B cell (primary cell): ENCODE measurements around the gene RFX3.

Source experiments
- EZH2 ChIP-seq: IDR thresholded peaks from 2 replicates; pipeline ENCODE4 v1.6.1; 2012; ENCODE audit warnings: borderline replicate concordance, low read depth, mild to moderate bottlenecking, moderate library complexity, low read length; ENCODE audit not compliant: insufficient read depth, poor library complexity, severe bottlenecking
- TF ChIP-seq, protein P1 (sequence below): fragments of 200-600 bp; IDR thresholded peaks from one replicate; pipeline ENCODE4 v1.8.0; 2022; ENCODE audit warnings: antibody characterized with exemption, mild to moderate bottlenecking

DNA sequence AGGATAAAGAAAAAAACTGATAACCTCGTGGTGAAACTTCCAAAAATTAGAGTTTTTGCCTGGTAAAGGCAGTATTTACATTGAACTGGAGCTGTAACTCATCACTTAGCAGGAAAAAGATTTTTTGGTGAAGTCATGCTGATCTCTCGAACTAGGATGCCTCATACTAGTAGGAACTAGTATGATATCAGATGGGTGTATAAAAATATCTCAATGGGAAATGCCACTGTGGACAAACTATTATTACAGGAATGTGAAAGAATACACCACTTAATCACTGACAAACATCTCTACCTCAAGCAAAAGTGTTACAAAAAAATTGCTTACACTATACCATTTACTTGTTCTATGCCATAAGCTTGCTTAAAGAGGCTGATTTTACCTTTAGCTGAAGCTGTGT lies 28.4 kb downstream of the RFX3 start:
- TF ChIP-seq, protein P1, sequence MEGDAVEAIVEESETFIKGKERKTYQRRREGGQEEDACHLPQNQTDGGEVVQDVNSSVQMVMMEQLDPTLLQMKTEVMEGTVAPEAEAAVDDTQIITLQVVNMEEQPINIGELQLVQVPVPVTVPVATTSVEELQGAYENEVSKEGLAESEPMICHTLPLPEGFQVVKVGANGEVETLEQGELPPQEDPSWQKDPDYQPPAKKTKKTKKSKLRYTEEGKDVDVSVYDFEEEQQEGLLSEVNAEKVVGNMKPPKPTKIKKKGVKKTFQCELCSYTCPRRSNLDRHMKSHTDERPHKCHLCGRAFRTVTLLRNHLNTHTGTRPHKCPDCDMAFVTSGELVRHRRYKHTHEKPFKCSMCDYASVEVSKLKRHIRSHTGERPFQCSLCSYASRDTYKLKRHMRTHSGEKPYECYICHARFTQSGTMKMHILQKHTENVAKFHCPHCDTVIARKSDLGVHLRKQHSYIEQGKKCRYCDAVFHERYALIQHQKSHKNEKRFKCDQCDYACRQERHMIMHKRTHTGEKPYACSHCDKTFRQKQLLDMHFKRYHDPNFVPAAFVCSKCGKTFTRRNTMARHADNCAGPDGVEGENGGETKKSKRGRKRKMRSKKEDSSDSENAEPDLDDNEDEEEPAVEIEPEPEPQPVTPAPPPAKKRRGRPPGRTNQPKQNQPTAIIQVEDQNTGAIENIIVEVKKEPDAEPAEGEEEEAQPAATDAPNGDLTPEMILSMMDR = no peak
- TF ChIP-seq EZH2 = no peak
